ENCODE measurements around the gene ACAD11. TPM values are rescaled to one million over a fixed set of nuclear protein-coding genes. Genes with fewer than 3 reads are reported as not detected.
"Not testable (repeated sequence)": the region's sequence is repeated elsewhere in the genome, so short reads cannot be mapped to it uniquely, and the experiment has no call there.

ACAD11 gene
- total and polyA plus RNA-seq, 2 experiments from 2014 or later = 15.6 to 17.3 TPM

DNA sequence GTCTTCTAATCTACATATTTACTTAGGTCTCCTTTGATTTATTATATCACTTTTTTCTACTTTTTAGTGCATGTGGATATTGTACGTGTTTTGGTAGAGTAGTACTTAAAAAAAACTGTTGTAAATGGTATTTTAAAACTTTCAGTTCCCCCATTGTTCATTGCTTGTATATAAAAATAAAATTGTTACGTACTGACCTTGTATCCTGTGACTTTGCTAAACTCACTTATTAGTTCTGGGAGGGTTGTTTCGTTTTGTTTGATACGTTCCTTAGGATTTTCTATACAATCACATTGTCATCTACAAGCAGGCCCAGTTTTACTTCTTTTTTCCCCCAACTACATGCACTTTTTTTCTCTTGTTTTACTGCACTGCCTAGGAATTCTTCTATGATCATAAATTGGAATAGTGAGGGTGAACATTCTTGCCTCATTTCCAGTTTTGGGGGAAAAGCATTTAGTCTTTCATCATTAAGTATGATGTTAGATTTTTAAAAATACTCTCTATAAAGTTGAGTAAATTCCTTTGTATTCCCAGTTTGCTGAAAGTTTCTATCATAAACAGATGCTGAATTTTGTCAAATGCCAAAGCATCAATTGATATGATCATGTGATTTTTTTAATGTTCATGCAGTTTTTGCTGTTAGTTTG is 96.1 kb downstream of the ACAD11 start:
- Histone ChIP-seq H3K4me1 (ENCODE audit: insufficient read depth) (peaks cover 14% of the 10 kb centered on the region), H3K4me2 (ENCODE audit: unreplicated experiment) (no peak overlapping the region), H2AFZ (no peak overlapping the region), H3K9ac (no peak overlapping the region), H3K4me3 (no peak overlapping the region), H3K27me3 (replicated peaks; ENCODE audit: insufficient read depth) (no peaks in the 10 kb centered on the region), H3K27ac (no peak overlapping the region), H3F3A (ENCODE audit: insufficient read depth) (peaks cover 10% of the 10 kb centered on the region), H3K36me3 (ENCODE audit: low read depth) (peaks cover 3% of the 10 kb centered on the region; the same call in 1 of the 2 replicates), H3K79me2 (ENCODE audit: insufficient read depth) (no peaks in the 10 kb centered on the region), H3K9me3 (ENCODE audit: low read depth) (no peaks in the 10 kb centered on the region), H4K20me1 (ENCODE audit: insufficient read depth) (no peaks in the 10 kb centered on the region), H3K9me2 (ENCODE audit: insufficient read depth) (no peaks in the 10 kb centered on the region)
- in situ Hi-C loops (cut with MboI) = no loop called here
- WGBS, 2 experiments (ENCODE audit: low coverage in 1 of 2, low lambda C conversion rate in 2 of 2, missing lambda C conversion rate in 2 of 2) = 63 to 65% methylated on average over 4 of the region's 4 CpGs
- DNase-seq = no peak
- no peak for TF ChIP-seq EZH2 (IDR thresholded peaks at IDR 0.05; ENCODE audit: insufficient read depth, poor library complexity, severe bottlenecking)
- no peak for TF ChIP-seq EZH2phosphoT487 (IDR thresholded peaks at IDR 0.05; ENCODE audit: insufficient read depth, low read depth)

- peaks cover 10% of the 10 kb centered on the region for H3K4me1 ChIP-seq (ENCODE audit: insufficient read depth)
- DNase-seq = no peak
- no peak overlapping the region for H3K9ac ChIP-seq
- H3K9me2 ChIP-seq (ENCODE audit: insufficient read depth) = no peaks in the 10 kb centered on the region
- in situ Hi-C loops (cut with MboI) = no loop called here
- no peaks in the 10 kb centered on the region for H3K79me2 ChIP-seq (ENCODE audit: insufficient read depth)
- H4K20me1 ChIP-seq (ENCODE audit: insufficient read depth) = no peaks in the 10 kb centered on the region
- no peak overlapping the region for H3K4me3 ChIP-seq
- no peak overlapping the region for H3K4me2 ChIP-seq (ENCODE audit: unreplicated experiment)
- H3K27me3 ChIP-seq (replicated peaks; ENCODE audit: insufficient read depth) = no peaks in the 10 kb centered on the region
- H3F3A ChIP-seq (ENCODE audit: insufficient read depth) = no peaks in the 10 kb centered on the region
- no peak overlapping the region for H3K27ac ChIP-seq
- H3K36me3 ChIP-seq (ENCODE audit: low read depth) = peaks cover 3% of the 10 kb centered on the region; the same call in 1 of the 2 replicates
- no peak overlapping the region for H2AFZ ChIP-seq
- WGBS, 2 experiments (ENCODE audit: low coverage in 1 of 2, low lambda C conversion rate in 2 of 2, missing lambda C conversion rate in 2 of 2) = 98 to 100% methylated on average over 4 of the region's 4 CpGs
- H3K9me3 ChIP-seq (ENCODE audit: low read depth) = no peaks in the 10 kb centered on the region
- no peak for TF ChIP-seq EZH2 (IDR thresholded peaks at IDR 0.05; ENCODE audit: insufficient read depth, poor library complexity, severe bottlenecking)
- no peak for TF ChIP-seq EZH2phosphoT487 (IDR thresholded peaks at IDR 0.05; ENCODE audit: insufficient read depth, low read depth)
Observed at GRCh38 chr3:132561003-132561402, 98.6 kb downstream of the ACAD11 start.

GRCh38 chr3:132556508-132557159 is 103.0 kb downstream of the ACAD11 start:
- Histone ChIP-seq H3K9me3 (ENCODE audit: low read depth) (no peaks in the 10 kb centered on the region), H3K4me3 (no peak overlapping the region), H3K27me3 (replicated peaks; ENCODE audit: insufficient read depth) (no peaks in the 10 kb centered on the region), H3F3A (ENCODE audit: insufficient read depth) (no peaks in the 10 kb centered on the region), H3K4me1 (ENCODE audit: insufficient read depth) (no peaks in the 10 kb centered on the region), H3K9me2 (ENCODE audit: insufficient read depth) (no peaks in the 10 kb centered on the region), H3K9ac (no peak overlapping the region), H4K20me1 (ENCODE audit: insufficient read depth) (no peaks in the 10 kb centered on the region), H3K36me3 (ENCODE audit: low read depth) (no peaks in the 10 kb centered on the region), H3K4me2 (ENCODE audit: unreplicated experiment) (no peak overlapping the region), H3K79me2 (ENCODE audit: insufficient read depth) (no peaks in the 10 kb centered on the region), H3K27ac (no peak overlapping the region), H2AFZ (no peak overlapping the region)
- TF ChIP-seq EZH2phosphoT487 (IDR thresholded peaks at IDR 0.05; ENCODE audit: insufficient read depth, low read depth) (no peak), EZH2 (IDR thresholded peaks at IDR 0.05; ENCODE audit: insufficient read depth, poor library complexity, severe bottlenecking) (no peak)
- no peak for DNase-seq
- in situ Hi-C loops (cut with MboI) = no loop called here
- 55 to 57% methylated on average over 8 of the region's 8 CpGs for WGBS, 2 experiments (ENCODE audit: low coverage in 1 of 2, low lambda C conversion rate in 2 of 2, missing lambda C conversion rate in 2 of 2)

- H3K4me3 ChIP-seq; H3K36me3 ChIP-seq (ENCODE audit: low read depth); H3K9me3 ChIP-seq (ENCODE audit: low read depth); H3K4me2 ChIP-seq (ENCODE audit: unreplicated experiment); H3K27ac ChIP-seq; H3K9me2 ChIP-seq (ENCODE audit: insufficient read depth); H3K27me3 ChIP-seq (replicated peaks; ENCODE audit: insufficient read depth); H3K4me1 ChIP-seq (ENCODE audit: insufficient read depth); in situ Hi-C loops (cut with MboI); H3K79me2 ChIP-seq (ENCODE audit: insufficient read depth); H3K9ac ChIP-seq; H3F3A ChIP-seq (ENCODE audit: insufficient read depth); H2AFZ ChIP-seq; DNase-seq; H4K20me1 ChIP-seq (ENCODE audit: insufficient read depth): not testable (repeated sequence)
- WGBS, 2 experiments (ENCODE audit: low coverage in 1 of 2, low lambda C conversion rate in 2 of 2, missing lambda C conversion rate in 2 of 2) = 90 to 99% methylated on average over 3 of the region's 3 CpGs
Observed at GRCh38 chr3:132556036-132556386, 103.6 kb downstream of the ACAD11 start.
